ENCODE data around the gene COG4.
"Not testable (repeated sequence)": the region's sequence is repeated elsewhere in the genome, so short reads cannot be mapped to it uniquely, and the experiment has no call there.

The COG4 gene

GRCh38 chr16:70523076-70523742 lies at the start of gene COG4:
Gene COG4 (minus strand): TSS chr16:70523554. CDS start chr16:70523543, 11 bp downstream.
- peak; percentile 60 to 91 for DNase-seq

- no peak for DNase-seq
Observed at GRCh38 chr16:70572926-70573270, 49.5 kb upstream of the COG4 start.

GRCh38 chr16:70572050-70572925 lies 48.9 kb upstream of the COG4 start:
- no peak for DNase-seq

GRCh38 chr16:70571623-70572022 lies 48.3 kb upstream of the COG4 start:
- no peak for DNase-seq

- no peak for DNase-seq
Observed at GRCh38 chr16:70570967-70571570, 47.7 kb upstream of the COG4 start.

- no peak for DNase-seq
Observed at GRCh38 chr16:70569752-70570151, 46.4 kb upstream of the COG4 start.

GRCh38 chr16:70568601-70569237 lies 45.4 kb upstream of the COG4 start:
- no peak for DNase-seq

GRCh38 chr16:70565053-70565452 lies 41.7 kb upstream of the COG4 start:
- no peak for DNase-seq

- no peak for DNase-seq
Observed at GRCh38 chr16:70563636-70564035, 40.3 kb upstream of the COG4 start.

GRCh38 chr16:70561623-70562022 lies 38.3 kb upstream of the COG4 start:
- DNase-seq = no peak

- DNase-seq = no peak
Observed at GRCh38 chr16:70556063-70556462, 32.7 kb upstream of the COG4 start.

- DNase-seq = no peak
Observed at GRCh38 chr16:70553645-70554044, 30.3 kb upstream of the COG4 start.

- DNase-seq = no peak
Observed at GRCh38 chr16:70552675-70553074, 29.3 kb upstream of the COG4 start.

GRCh38 chr16:70551788-70552187 lies 28.4 kb upstream of the COG4 start:
- no peak for DNase-seq

- no peak for DNase-seq
Observed at GRCh38 chr16:70550082-70550481, 26.7 kb upstream of the COG4 start.

GRCh38 chr16:70548936-70549335 lies 25.6 kb upstream of the COG4 start:
- no peak for DNase-seq

GRCh38 chr16:70544548-70544947 lies 21.2 kb upstream of the COG4 start:
- DNase-seq = no peak

GRCh38 chr16:70540994-70541393 lies 17.6 kb upstream of the COG4 start:
- no peak for DNase-seq

- DNase-seq = no peak
Observed at GRCh38 chr16:70534971-70535370, 11.6 kb upstream of the COG4 start.

GRCh38 chr16:70529954-70530353 lies 6.6 kb upstream of the COG4 start:
- not testable (repeated sequence) for DNase-seq

- DNase-seq = peak in 1 of 2 donors; percentile 13
Observed at GRCh38 chr16:70529051-70529777, 5.9 kb upstream of the COG4 start.

- DNase-seq = no peak
Observed at GRCh38 chr16:70527315-70527996, 4.1 kb upstream of the COG4 start.

Measured in bone marrow (tissue), 2 donors.